GM23248 (cell line): ENCODE measurements around the gene KDM7A.

Source experiments
- EZH2 ChIP-seq: fragments of 200-600 bp; sonication (generic); IDR thresholded peaks from 2 replicates; pipeline ENCODE4 v1.6.1; 2018; ENCODE audit warnings: antibody characterized with exemption, mild to moderate bottlenecking; ENCODE audit not compliant: insufficient read depth, poor library complexity, severe bottlenecking
- EZH2phosphoT487 ChIP-seq: fragments of 200-600 bp; sonication (generic); IDR thresholded peaks from 2 replicates; pipeline ENCODE4 v1.6.1; 2018; ENCODE audit warnings: antibody characterized with exemption, moderate library complexity, mild to moderate bottlenecking, low read depth; ENCODE audit not compliant: insufficient read depth

- TF ChIP-seq EZH2phosphoT487, result no peak
- TF ChIP-seq EZH2, result no peak
Observed at GRCh38 chr7:140192176-140192575, 15.4 kb upstream of the KDM7A start.
